Retina (tissue), 1 donor: ENCODE results near the gene FMNL2.
"Not testable (repeated sequence)": the region's sequence is repeated elsewhere in the genome, so short reads cannot be mapped to it uniquely, and the experiment has no call there.

Source experiments
- DNase-seq: peaks from one replicate; pipeline ENCODE4 v3.0.0-alpha.2; 2016

FMNL2 gene

GRCh38 chr2:152473151-152473857 lies 138.3 kb downstream of the FMNL2 start:
- DNase-seq: no peak

- not testable (repeated sequence) for DNase-seq
Measured at GRCh38 chr2:152474523-152474922, 139.5 kb downstream of the FMNL2 start.

- DNase-seq: no peak
Measured at GRCh38 chr2:152475982-152476381, 141.0 kb downstream of the FMNL2 start.

- DNase-seq: no peak
Measured at GRCh38 chr2:152477347-152478092, 142.5 kb downstream of the FMNL2 start.

- no peak for DNase-seq
Measured at GRCh38 chr2:152479282-152479681, 144.3 kb downstream of the FMNL2 start.

- no peak for DNase-seq
Measured at GRCh38 chr2:152480821-152481399, 145.9 kb downstream of the FMNL2 start.

- DNase-seq: no peak
Measured at GRCh38 chr2:152481881-152482583, 147.1 kb downstream of the FMNL2 start.

GRCh38 chr2:152483276-152484063 lies 148.5 kb downstream of the FMNL2 start:
- no peak for DNase-seq

GRCh38 chr2:152485954-152486736 lies 151.2 kb downstream of the FMNL2 start:
- no peak for DNase-seq

- DNase-seq: no peak
Measured at GRCh38 chr2:152486737-152487400, 151.9 kb downstream of the FMNL2 start.

GRCh38 chr2:152488075-152488474 lies 153.1 kb downstream of the FMNL2 start:
- DNase-seq: no peak

GRCh38 chr2:152489364-152489763 lies 154.4 kb downstream of the FMNL2 start:
- no peak for DNase-seq

- no peak for DNase-seq
Measured at GRCh38 chr2:152490686-152491455, 155.9 kb downstream of the FMNL2 start.

- no peak for DNase-seq
Measured at GRCh38 chr2:152492131-152492530, 157.2 kb downstream of the FMNL2 start.

GRCh38 chr2:152492911-152493310 lies 157.9 kb downstream of the FMNL2 start:
- no peak for DNase-seq

- DNase-seq: no peak
Measured at GRCh38 chr2:152493417-152493816, 158.4 kb downstream of the FMNL2 start.

GRCh38 chr2:152493945-152494528 lies 159.1 kb downstream of the FMNL2 start:
- DNase-seq: no peak

GRCh38 chr2:152496371-152496770 lies 161.4 kb downstream of the FMNL2 start:
- DNase-seq: no peak

- no peak for DNase-seq
Measured at GRCh38 chr2:152497481-152498052, 162.6 kb downstream of the FMNL2 start.
